ENCODE measurements around the gene FAM149B1.

- TF ChIP-seq CTCF (IDR thresholded peaks at IDR 0.05) (no peak), POLR2A (IDR thresholded peaks at IDR 0.05) (no peak)
These were observed 4.9 kb downstream of the FAM149B1 start for GRCh38 chr10:73172867-73173266.
